ENCODE results near the gene TTC9.
A peak's percentile ranks its signal among the peaks of the same experiment; 100 is the strongest.

TTC9 gene

GRCh38 chr14:70645892-70646291, 4.2 kb downstream of the TTC9 start:
- no peak for DNase-seq (ENCODE audit: low spot score)

GRCh38 chr14:70646705-70647104, 5.0 kb downstream of the TTC9 start:
- DNase-seq (ENCODE audit: low spot score): no peak

- no peak for DNase-seq (ENCODE audit: low spot score)
Observed at GRCh38 chr14:70648346-70648745, 6.6 kb downstream of the TTC9 start.

- DNase-seq (ENCODE audit: low spot score): no peak
Observed at GRCh38 chr14:70649803-70650202, 8.1 kb downstream of the TTC9 start.

- no peak for DNase-seq (ENCODE audit: low spot score)
Observed at GRCh38 chr14:70651522-70651921, 9.8 kb downstream of the TTC9 start.

GRCh38 chr14:70652871-70653270, 11.2 kb downstream of the TTC9 start:
- no peak for DNase-seq (ENCODE audit: low spot score)

GRCh38 chr14:70653662-70654061, 11.9 kb downstream of the TTC9 start:
- no peak for DNase-seq (ENCODE audit: low spot score)

GRCh38 chr14:70654632-70655031, 12.9 kb downstream of the TTC9 start:
- peak; percentile 34 for DNase-seq (ENCODE audit: low spot score)

- DNase-seq (ENCODE audit: low spot score): peak; percentile 83
Observed at GRCh38 chr14:70655110-70655826, 13.6 kb downstream of the TTC9 start.

- peak; percentile 32 for DNase-seq (ENCODE audit: low spot score)
Observed at GRCh38 chr14:70658899-70659298, 17.2 kb downstream of the TTC9 start.

- peak; percentile 66 for DNase-seq (ENCODE audit: low spot score)
Observed at GRCh38 chr14:70660967-70661893, 19.5 kb downstream of the TTC9 start.

- DNase-seq (ENCODE audit: low spot score): no peak
Observed at GRCh38 chr14:70662080-70662479, 20.4 kb downstream of the TTC9 start.

- no peak for DNase-seq (ENCODE audit: low spot score)
Observed at GRCh38 chr14:70662816-70663215, 21.1 kb downstream of the TTC9 start.

- no peak for DNase-seq (ENCODE audit: low spot score)
Observed at GRCh38 chr14:70663707-70664179, 22.0 kb downstream of the TTC9 start.

- DNase-seq (ENCODE audit: low spot score): no peak
Observed at GRCh38 chr14:70664698-70665447, 23.2 kb downstream of the TTC9 start.

- no peak for DNase-seq (ENCODE audit: low spot score)
Observed at GRCh38 chr14:70665448-70666360, 24.0 kb downstream of the TTC9 start.

GRCh38 chr14:70666361-70666686, 24.6 kb downstream of the TTC9 start:
- no peak for DNase-seq (ENCODE audit: low spot score)

GRCh38 chr14:70670992-70671651, 29.4 kb downstream of the TTC9 start:
- no peak for DNase-seq (ENCODE audit: low spot score)

GRCh38 chr14:70671652-70672644, 30.2 kb downstream of the TTC9 start:
- no peak for DNase-seq (ENCODE audit: low spot score)

GRCh38 chr14:70677341-70677740, 35.6 kb downstream of the TTC9 start:
- DNase-seq (ENCODE audit: low spot score): no peak
